ENCODE data around the gene TNFSF15. TPM values are rescaled to one million over a fixed set of nuclear protein-coding genes. Genes with fewer than 3 reads are reported as not detected.

The TNFSF15 gene
- total RNA-seq, result 1 to 10 TPM in 1 of 4 donors, under 1 TPM in 1, not detected in 2; 0.15 to 3.3 TPM

DNA sequence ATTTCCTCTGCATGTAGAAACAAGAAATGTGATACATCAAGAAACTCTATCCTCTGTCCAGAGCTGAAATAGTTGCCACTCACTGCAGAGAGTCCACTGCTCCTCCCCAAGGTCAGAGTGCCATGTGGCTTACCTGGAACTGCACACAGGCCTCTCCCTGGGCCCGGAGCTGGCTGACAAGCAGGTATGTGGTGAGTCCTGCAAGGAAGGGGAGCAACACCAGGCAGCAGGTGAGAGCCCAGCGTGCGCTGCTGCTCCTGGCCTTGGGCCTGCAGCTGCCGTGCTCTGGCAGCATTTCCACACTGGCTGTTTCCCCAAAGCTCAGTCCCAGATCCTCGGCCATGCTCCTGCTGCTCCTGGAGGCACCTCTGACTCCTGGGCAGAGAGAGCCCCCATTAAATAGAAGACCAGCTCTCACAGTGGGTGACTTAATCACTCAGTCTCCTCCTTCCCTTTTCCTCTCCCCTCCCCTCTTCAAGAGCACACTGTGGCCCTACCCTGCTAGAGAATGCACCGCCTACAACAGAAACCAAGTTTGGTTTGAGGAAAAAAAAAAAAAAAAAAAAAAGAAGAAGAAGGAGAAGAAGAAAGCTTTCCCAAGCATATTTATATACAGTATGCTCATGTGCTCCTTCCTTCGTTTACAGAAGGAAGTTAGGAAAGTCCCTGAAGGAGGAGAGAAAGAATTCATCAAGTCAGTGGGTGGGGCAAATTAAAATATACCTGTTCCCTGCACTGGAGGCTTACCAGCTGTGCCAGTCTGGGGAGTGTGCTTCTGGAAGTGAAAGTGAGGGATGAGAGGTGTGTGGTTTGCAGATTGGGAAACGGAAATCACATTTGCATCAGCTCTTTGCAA lies at the start of gene TNFSF15:
Gene TNFSF15 (minus strand): TSS at position 370 of the 856 bp plus-strand sequence. CDS start 27 bp downstream, at position 343.
- DNase-seq, result no peak
- TF ChIP-seq POLR2A (IDR thresholded peaks at IDR 0.05) (no peak), CTCF (IDR thresholded peaks at IDR 0.05) (no peak)
- no peaks in the 10 kb centered on the region for H3K36me3 ChIP-seq
- H3K4me1 ChIP-seq, result no peaks in the 10 kb centered on the region
- no peaks in the 10 kb centered on the region for H3K27me3 ChIP-seq
- intact Hi-C loops (cut with DNase I; ENCODE audit: low total_unique reads), result no loop called here
- no peaks in the 10 kb centered on the region for H3K9me3 ChIP-seq
- no peak within 1 kb of the TSS for H3K4me3 ChIP-seq
- no peak within 1 kb of the TSS for H3K27ac ChIP-seq

DNA sequence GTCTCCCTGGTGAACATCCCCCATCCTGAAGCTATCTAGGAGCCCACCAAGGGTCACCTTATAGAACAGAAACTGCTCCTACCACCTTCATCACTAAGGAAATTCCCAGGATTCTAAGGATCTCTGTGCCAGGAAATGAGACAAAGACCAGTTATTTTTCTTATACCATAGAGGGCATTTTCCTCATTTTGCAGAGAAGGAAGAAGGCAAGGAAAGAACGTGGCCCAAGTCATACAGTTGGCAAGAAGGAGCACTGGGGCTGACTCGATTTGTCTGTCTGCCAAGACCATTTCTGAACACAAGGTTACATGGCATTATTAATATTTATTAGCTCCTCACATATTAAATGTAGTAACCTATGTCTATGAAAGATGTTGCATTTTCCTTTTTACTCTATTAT lies 49.6 kb upstream of the TNFSF15 start:
- Histone ChIP-seq H3K4me1 (no peaks in the 10 kb centered on the region), H3K9me3 (no peaks in the 10 kb centered on the region), H3K36me3 (no peaks in the 10 kb centered on the region), H3K27me3 (no peaks in the 10 kb centered on the region), H3K4me3 (no peak overlapping the region), H3K27ac (peak overlapping the region in 1 of 2 donors; percentile 9)
- intact Hi-C loops (cut with DNase I; ENCODE audit: low total_unique reads), result no loop called here
- no peak for TF ChIP-seq CTCF (IDR thresholded peaks at IDR 0.05)
- no peak for TF ChIP-seq POLR2A (IDR thresholded peaks at IDR 0.05)
- DNase-seq, result no peak

- Histone ChIP-seq H3K27me3 (no peaks in the 10 kb centered on the region), H3K36me3 (no peaks in the 10 kb centered on the region), H3K9me3 (no peaks in the 10 kb centered on the region), H3K27ac (peak overlapping the region in 1 of 2 donors; percentile 9), H3K4me1 (no peaks in the 10 kb centered on the region), H3K4me3 (no peak overlapping the region)
- no peak for DNase-seq
- TF ChIP-seq POLR2A (IDR thresholded peaks at IDR 0.05), result no peak
- no peak for TF ChIP-seq CTCF (IDR thresholded peaks at IDR 0.05)
- intact Hi-C loops (cut with DNase I; ENCODE audit: low total_unique reads), result no loop called here
Observed at GRCh38 chr9:114854736-114855355, 49.0 kb upstream of the TNFSF15 start.

- Histone ChIP-seq H3K4me1 (no peaks in the 10 kb centered on the region), H3K27ac (peak overlapping the region; percentile 1 to 23), H3K36me3 (no peaks in the 10 kb centered on the region), H3K4me3 (no peak overlapping the region), H3K27me3 (no peaks in the 10 kb centered on the region), H3K9me3 (no peaks in the 10 kb centered on the region)
- intact Hi-C loops (cut with DNase I; ENCODE audit: low total_unique reads), result no loop called here
- DNase-seq, result no peak
- no peak for TF ChIP-seq POLR2A (IDR thresholded peaks at IDR 0.05)
Observed at GRCh38 chr9:114853071-114853855, 47.4 kb upstream of the TNFSF15 start.

GRCh38 chr9:114852050-114852594 lies 46.3 kb upstream of the TNFSF15 start:
- peak overlapping the region; percentile 23 to 38 for H3K27ac ChIP-seq
- intact Hi-C loops (cut with DNase I; ENCODE audit: low total_unique reads), result no loop called here
- H3K4me3 ChIP-seq, result no peak overlapping the region
- no peaks in the 10 kb centered on the region for H3K36me3 ChIP-seq
- TF ChIP-seq POLR2A (IDR thresholded peaks at IDR 0.05) (no peak), CTCF (IDR thresholded peaks at IDR 0.05) (no peak)
- H3K4me1 ChIP-seq, result no peaks in the 10 kb centered on the region
- peak in 1 of 2 donors; percentile 29 for DNase-seq
- H3K9me3 ChIP-seq, result no peaks in the 10 kb centered on the region
- H3K27me3 ChIP-seq, result no peaks in the 10 kb centered on the region

All from uterus (tissue), 4 donors.